ENCODE results near the gene APBA2.
"Not testable (repeated sequence)": the region's sequence is repeated elsewhere in the genome, so short reads cannot be mapped to it uniquely, and the experiment has no call there.

APBA2 gene

DNA sequence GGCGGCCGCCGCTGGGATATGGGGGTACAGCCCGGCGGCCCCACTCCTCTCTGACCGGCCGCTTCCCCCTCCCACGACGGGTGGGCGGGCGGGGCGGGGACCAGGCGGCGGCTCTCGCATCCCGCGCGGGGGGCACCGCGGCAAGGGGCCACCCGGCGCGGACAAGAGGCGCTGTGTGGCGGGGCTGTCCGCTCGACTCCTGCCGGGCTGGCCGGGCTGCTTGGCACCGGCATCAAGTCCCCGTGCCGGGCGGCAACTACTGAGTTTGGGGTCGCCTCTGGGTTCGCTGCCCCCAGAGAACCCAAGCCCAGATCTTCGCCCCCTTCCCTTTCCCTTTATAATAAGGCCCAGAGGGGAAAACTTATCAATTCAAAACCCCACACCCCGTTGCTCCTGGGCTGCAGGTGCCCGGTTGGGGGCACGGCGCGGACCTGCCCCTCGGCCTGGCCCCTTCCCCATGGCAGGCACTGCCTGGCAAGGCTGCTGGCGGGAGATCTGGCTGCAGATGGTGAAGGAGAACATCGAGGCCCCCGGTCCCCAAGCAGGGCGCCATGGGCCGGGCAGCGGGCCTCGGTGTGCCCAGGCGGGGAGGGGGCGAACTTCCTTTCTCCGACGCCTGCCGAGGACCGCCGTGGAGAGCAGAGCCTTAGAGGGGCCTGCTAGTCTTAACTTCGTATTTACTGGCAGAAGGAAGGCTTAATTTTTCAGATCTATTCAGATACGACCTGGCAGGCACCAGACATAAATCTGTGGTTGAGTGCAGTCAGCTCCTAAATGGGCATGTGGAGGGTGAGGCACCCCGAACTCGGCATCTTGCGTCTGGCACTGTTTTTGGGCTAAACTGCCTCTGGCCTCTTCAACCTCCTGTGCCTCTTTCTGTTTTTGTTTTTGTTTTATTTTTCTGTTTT is 911 bp downstream of the APBA2 start:
- FAIRE-seq = no peak
- TF ChIP-seq, protein P1, sequence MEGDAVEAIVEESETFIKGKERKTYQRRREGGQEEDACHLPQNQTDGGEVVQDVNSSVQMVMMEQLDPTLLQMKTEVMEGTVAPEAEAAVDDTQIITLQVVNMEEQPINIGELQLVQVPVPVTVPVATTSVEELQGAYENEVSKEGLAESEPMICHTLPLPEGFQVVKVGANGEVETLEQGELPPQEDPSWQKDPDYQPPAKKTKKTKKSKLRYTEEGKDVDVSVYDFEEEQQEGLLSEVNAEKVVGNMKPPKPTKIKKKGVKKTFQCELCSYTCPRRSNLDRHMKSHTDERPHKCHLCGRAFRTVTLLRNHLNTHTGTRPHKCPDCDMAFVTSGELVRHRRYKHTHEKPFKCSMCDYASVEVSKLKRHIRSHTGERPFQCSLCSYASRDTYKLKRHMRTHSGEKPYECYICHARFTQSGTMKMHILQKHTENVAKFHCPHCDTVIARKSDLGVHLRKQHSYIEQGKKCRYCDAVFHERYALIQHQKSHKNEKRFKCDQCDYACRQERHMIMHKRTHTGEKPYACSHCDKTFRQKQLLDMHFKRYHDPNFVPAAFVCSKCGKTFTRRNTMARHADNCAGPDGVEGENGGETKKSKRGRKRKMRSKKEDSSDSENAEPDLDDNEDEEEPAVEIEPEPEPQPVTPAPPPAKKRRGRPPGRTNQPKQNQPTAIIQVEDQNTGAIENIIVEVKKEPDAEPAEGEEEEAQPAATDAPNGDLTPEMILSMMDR (IDR thresholded peaks at IDR 0.05; ENCODE audit: insufficient read depth, missing control alignments) = no peak
- DNase-seq (ENCODE audit: insufficient read length, low spot score) = no peak

DNA sequence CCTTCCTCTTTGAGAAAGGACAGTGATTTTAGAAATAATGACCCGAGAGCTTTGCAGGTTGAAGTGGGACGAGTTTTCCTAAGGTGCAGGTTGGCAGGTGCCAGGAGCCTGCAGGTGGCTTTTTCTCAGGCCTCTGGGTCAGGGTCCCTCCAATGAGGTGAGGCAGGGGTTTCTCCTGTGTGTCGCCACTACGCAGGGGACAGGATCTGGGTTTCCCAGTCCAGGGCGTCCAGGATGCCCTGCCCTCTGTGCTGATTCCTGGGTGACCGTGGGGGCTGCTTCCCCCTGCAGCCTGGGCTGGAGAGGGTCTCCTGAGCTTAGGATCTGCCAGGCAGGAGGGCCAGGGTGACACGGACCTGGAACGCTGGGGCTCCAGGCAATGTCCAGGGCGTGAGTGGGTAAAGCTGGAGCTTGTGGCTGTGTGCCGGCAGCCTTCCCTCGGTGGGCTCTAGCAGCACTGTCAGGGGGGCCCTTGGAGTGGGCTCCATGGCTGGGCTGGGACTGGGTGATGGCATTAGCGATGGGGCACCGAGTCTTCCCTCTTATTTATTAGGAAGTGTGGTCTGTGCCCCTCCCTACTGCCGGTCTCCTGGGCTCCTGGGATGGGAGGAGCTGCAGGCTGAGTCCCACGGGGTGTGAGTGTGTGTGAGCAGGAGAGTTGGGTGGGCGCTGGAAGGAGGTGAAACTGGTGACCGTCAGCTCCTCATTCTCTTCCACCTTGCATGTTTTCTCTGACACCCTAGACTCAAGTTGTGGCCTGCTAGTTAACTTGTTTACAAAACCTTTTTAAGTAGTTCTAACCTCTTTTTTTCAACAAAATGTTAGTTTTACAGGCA is 1.8 kb downstream of the APBA2 start:
- TF ChIP-seq, protein P1 (IDR thresholded peaks at IDR 0.05; ENCODE audit: insufficient read depth, missing control alignments) = no peak
- FAIRE-seq (no peak), DNase-seq (ENCODE audit: insufficient read length, low spot score) (no peak)

DNA sequence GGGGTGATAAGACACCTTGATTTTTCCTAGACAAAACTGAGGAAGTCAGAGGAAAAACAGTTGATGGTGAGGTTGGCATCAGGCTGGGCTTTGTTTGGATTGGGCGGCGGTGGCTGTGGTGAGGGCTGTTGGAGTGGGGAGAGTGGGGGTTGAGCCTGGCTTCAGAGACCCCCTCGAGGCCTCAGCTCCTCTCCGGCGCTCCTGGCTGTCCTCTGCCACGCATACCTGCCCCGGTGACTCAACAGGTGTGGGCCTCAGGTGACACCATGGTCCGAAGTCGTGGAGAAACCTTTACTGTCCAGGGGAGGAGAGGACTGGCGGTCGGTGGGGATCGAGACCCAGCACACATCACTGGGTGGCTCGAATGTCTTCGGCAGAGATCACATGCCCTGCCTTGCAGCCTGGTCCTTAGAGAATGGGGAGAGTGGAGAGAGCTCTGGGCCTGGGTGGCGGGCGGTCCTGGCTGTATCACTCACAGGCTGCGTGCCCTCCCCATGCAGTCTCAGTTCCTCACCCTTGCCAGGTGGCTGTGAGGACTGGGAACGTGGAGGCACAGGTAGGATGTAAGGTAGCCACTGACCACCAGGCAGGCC is 2.6 kb downstream of the APBA2 start:
- DNase-seq (ENCODE audit: insufficient read length, low spot score) = no peak
- TF ChIP-seq, protein P1 (IDR thresholded peaks at IDR 0.05; ENCODE audit: insufficient read depth, missing control alignments) = no peak
- FAIRE-seq = no peak

GRCh38 chr15:28888900-28889299 is 3.1 kb downstream of the APBA2 start:
- TF ChIP-seq, protein P1 (IDR thresholded peaks at IDR 0.05; ENCODE audit: insufficient read depth, missing control alignments) = no peak

GRCh38 chr15:28889346-28889745 is 3.6 kb downstream of the APBA2 start:
- TF ChIP-seq, protein P1 (IDR thresholded peaks at IDR 0.05; ENCODE audit: insufficient read depth, missing control alignments) = no peak
- no peak for FAIRE-seq
- no peak for DNase-seq (ENCODE audit: insufficient read length, low spot score)

More at GRCh38 chr15:28888900-28889299, 3.1 kb downstream of the APBA2 start:
- no peak for DNase-seq (ENCODE audit: insufficient read length, low spot score)
- no peak for FAIRE-seq

GRCh38 chr15:28889871-28890270 is 4.1 kb downstream of the APBA2 start:
- DNase-seq (ENCODE audit: insufficient read length, low spot score); FAIRE-seq: not testable (repeated sequence)

DNA sequence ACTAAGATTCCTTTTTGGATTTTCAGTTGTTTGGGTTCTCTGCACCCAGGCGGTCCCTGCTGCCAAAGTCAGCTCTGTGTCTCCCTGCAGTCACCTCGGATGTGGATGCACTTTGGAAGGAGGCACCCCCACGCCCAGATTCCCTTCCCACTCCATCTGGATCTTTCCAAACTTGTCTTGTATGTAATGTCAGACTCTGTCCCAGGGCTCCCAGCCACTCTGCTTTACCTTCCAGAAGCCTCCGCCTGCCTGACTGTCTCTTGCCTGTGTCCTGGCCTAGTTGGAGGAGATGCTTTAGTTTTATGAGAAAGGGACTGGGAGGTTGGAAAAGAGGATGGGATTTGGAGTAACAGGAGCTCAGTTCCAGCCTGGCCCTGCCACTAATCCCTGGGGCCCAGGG is 4.5 kb downstream of the APBA2 start:
- not testable (repeated sequence) for DNase-seq (ENCODE audit: insufficient read length, low spot score); FAIRE-seq
